ENCODE results near the gene CRTC1.

The CRTC1 gene

GRCh38 chr19:18760440-18761383, 77.2 kb downstream of the CRTC1 start:
- H3K27ac ChIP-seq = no peak overlapping the region
- H3K4me3 ChIP-seq = no peak overlapping the region

GRCh38 chr19:18761531-18762110, 78.1 kb downstream of the CRTC1 start:
- H3K4me3 ChIP-seq = peak overlapping the region in 2 of 7 experiments; percentile 3 to 21
- peak overlapping the region in 16 of 21 experiments; percentile 9 to 79 (median 60) for H3K27ac ChIP-seq

- Histone ChIP-seq H3K27ac (peak overlapping the region in 16 of 21 experiments; percentile 9 to 79 (median 60)), H3K4me3 (peak overlapping the region in 2 of 7 experiments; percentile 3 to 21)
These were observed 78.9 kb downstream of the CRTC1 start for GRCh38 chr19:18762125-18763023.

- Histone ChIP-seq H3K4me3 (peak overlapping the region in 4 of 7 experiments; percentile 1 to 16 (median 9)), H3K27ac (peak overlapping the region in 12 of 21 experiments; percentile 3 to 79 (median 50))
These were observed 80.5 kb downstream of the CRTC1 start for GRCh38 chr19:18763674-18764590.

GRCh38 chr19:18764591-18765051, 81.1 kb downstream of the CRTC1 start:
- no peak overlapping the region for H3K4me3 ChIP-seq
- H3K27ac ChIP-seq = peak overlapping the region in 11 of 21 experiments; percentile 1 to 75 (median 24)

- Histone ChIP-seq H3K27ac (peak overlapping the region in 3 of 21 experiments; percentile 19 to 75 (median 24)), H3K4me3 (no peak overlapping the region)
These were observed 81.7 kb downstream of the CRTC1 start for GRCh38 chr19:18765224-18765623.

GRCh38 chr19:18768046-18768771, 84.7 kb downstream of the CRTC1 start:
- no peak overlapping the region for H3K27ac ChIP-seq
- H3K4me3 ChIP-seq = no peak overlapping the region

- Histone ChIP-seq H3K27ac (no peak overlapping the region), H3K4me3 (no peak overlapping the region)
These were observed 85.8 kb downstream of the CRTC1 start for GRCh38 chr19:18768997-18769891.

GRCh38 chr19:18769989-18770528, 86.6 kb downstream of the CRTC1 start:
- Histone ChIP-seq H3K4me3 (no peak overlapping the region), H3K27ac (no peak overlapping the region)

GRCh38 chr19:18770663-18771327, 87.3 kb downstream of the CRTC1 start:
- Histone ChIP-seq H3K4me3 (no peak overlapping the region), H3K27ac (no peak overlapping the region)

GRCh38 chr19:18771328-18772242, 88.1 kb downstream of the CRTC1 start:
- H3K27ac ChIP-seq = no peak overlapping the region
- H3K4me3 ChIP-seq = no peak overlapping the region

- no peak overlapping the region for H3K27ac ChIP-seq
These were observed 89.4 kb downstream of the CRTC1 start for GRCh38 chr19:18772620-18773587.

GRCh38 chr19:18773682-18774081, 90.2 kb downstream of the CRTC1 start:
- no peak overlapping the region for H3K4me3 ChIP-seq
- H3K27ac ChIP-seq = no peak overlapping the region

More at GRCh38 chr19:18772620-18773587, 89.4 kb downstream of the CRTC1 start:
- H3K4me3 ChIP-seq = no peak overlapping the region

- H3K27ac ChIP-seq = no peak overlapping the region
- H3K4me3 ChIP-seq = no peak overlapping the region
These were observed 90.6 kb downstream of the CRTC1 start for GRCh38 chr19:18774107-18774506.

Measured in skin epidermis (tissue), 12 donors.